HUES6 (cell line): ENCODE results near the gene ESYT2.

Experiments
- H3K27ac ChIP-seq: 2 replicates; pipeline ENCODE4 v1.7.0; 2013; ENCODE audit warnings: low read depth, mild to moderate bottlenecking, low read length, inconsistent platforms
- H3K27me3 ChIP-seq: 2 replicates; pipeline ENCODE4 v1.6.1; 2013; ENCODE audit warnings: low read length; ENCODE audit not compliant: control insufficient read depth, insufficient read depth
- H3K36me3 ChIP-seq: 2 replicates; pipeline ENCODE4 v1.6.1; 2013; ENCODE audit warnings: low read length; ENCODE audit not compliant: control insufficient read depth, insufficient read depth
- H3K4me1 ChIP-seq: 2 replicates; pipeline ENCODE4 v1.6.1; 2013; ENCODE audit warnings: low read length; ENCODE audit not compliant: control insufficient read depth, insufficient read depth
- H3K4me3 ChIP-seq: 2 replicates; pipeline ENCODE4 v1.5.1; 2013; ENCODE audit warnings: low read depth, low read length
- H3K9ac ChIP-seq: one replicate; pipeline ENCODE4 v1.6.1; 2013; ENCODE audit warnings: mild to moderate bottlenecking, low read length
- H3K9me3 ChIP-seq: 2 replicates; pipeline ENCODE4 v1.6.1; 2013; ENCODE audit warnings: low read depth, low read length; ENCODE audit not compliant: control insufficient read depth, insufficient read depth

Gene ESYT2

DNA sequence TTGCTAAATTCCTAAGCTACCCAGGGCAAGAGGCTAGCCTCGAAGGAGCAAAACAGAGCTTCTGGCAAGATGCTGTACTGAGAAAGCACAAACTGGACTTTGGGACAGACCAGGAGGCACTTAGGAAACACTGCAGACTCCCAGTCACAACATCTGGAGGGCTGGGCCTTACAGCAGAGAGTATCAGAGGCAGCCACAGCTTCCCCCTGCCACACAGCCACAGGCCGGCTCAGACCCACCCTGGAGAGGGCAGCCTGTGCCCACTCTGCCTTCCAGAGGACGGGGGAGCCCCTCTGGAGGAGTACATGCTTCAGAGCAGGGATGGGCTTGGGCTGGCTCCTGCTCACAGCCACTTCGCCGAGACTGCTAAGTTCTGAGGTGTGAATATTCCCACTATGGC, 17.4 kb downstream of the ESYT2 start:
- peaks cover 9% of the 10 kb centered on the region; the same call in 1 of the 2 replicates for H3K9me3 ChIP-seq
- peaks cover 15% of the 10 kb centered on the region for H3K36me3 ChIP-seq
- no peaks in the 10 kb centered on the region for H3K27me3 ChIP-seq
- H3K9ac ChIP-seq = no peak overlapping the region
- H3K4me1 ChIP-seq = peaks cover 34% of the 10 kb centered on the region
- no peak overlapping the region for H3K4me3 ChIP-seq
- H3K27ac ChIP-seq = no peak overlapping the region

DNA sequence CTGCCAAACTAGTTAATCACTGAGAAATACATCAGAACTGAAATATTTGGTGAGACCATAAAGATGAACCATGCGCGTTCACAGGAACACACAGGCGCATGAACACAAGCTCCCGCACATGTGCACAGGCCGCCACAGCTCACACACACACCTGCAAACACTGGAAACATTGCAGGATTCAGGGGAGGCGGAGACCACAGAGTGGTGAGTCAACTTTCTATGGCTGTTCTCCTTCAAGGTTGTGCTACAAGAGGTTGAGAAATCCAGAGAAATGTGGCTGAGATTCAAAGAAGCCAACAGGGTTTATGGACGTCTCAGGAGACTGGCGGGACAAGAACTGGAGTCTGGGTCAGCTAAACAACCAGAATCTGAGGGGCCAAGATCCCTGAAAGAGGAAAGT, 17.8 kb downstream of the ESYT2 start:
- H3K27ac ChIP-seq = no peak overlapping the region
- no peaks in the 10 kb centered on the region for H3K27me3 ChIP-seq
- peaks cover 10% of the 10 kb centered on the region; the same call in 1 of the 2 replicates for H3K9me3 ChIP-seq
- H3K36me3 ChIP-seq = peaks cover 17% of the 10 kb centered on the region
- no peak overlapping the region for H3K9ac ChIP-seq
- H3K4me3 ChIP-seq = no peak overlapping the region
- H3K4me1 ChIP-seq = peaks cover 30% of the 10 kb centered on the region

DNA sequence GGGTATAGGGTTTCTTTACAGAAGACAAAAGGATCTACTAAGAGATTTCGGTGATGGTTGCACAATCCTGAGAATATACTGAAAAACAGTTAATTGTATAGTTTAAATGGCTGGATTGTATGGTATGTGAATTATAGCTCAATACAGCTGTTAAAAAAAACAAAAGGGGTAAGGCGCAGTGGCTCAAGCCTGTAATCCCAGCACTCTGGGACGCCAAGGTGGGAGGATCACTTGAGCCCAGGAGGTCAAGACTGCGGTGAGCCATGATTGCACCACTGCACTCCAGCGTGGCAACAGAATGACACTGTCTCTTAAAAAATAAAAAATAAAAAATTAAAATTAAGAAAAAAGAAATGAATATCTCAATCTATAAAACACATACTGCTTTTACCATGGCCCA, 18.5 kb downstream of the ESYT2 start:
- no peaks in the 10 kb centered on the region for H3K27me3 ChIP-seq
- H3K36me3 ChIP-seq = peaks cover 23% of the 10 kb centered on the region
- no peak overlapping the region for H3K9ac ChIP-seq
- no peak overlapping the region for H3K4me3 ChIP-seq
- no peak overlapping the region for H3K27ac ChIP-seq
- H3K9me3 ChIP-seq = peaks cover 15% of the 10 kb centered on the region
- peaks cover 24% of the 10 kb centered on the region for H3K4me1 ChIP-seq

DNA sequence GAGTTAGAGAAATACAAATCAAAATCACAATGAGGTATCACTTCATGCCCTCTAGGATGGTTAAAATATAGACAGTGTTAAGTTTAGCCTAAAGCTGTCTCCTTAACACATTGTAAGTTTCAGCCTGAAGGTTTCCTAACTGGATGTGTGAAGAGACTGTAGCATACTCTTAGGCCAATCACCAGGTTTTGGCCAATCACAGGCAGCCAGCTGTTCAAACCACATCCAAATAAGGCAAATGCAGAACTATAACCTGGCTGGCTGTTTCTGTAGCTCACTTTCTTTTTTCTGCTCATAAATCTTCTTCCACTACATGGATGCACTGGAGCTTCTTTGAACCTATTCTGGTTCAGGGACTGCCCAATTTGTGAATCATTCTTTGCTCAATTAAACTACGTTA, 19.7 kb downstream of the ESYT2 start:
- H3K4me3 ChIP-seq = no peak overlapping the region
- no peak overlapping the region for H3K27ac ChIP-seq
- H3K9me3 ChIP-seq = peaks cover 21% of the 10 kb centered on the region
- H3K36me3 ChIP-seq = peaks cover 32% of the 10 kb centered on the region
- H3K4me1 ChIP-seq = peaks cover 11% of the 10 kb centered on the region
- no peaks in the 10 kb centered on the region for H3K27me3 ChIP-seq
- H3K9ac ChIP-seq = no peak overlapping the region

DNA sequence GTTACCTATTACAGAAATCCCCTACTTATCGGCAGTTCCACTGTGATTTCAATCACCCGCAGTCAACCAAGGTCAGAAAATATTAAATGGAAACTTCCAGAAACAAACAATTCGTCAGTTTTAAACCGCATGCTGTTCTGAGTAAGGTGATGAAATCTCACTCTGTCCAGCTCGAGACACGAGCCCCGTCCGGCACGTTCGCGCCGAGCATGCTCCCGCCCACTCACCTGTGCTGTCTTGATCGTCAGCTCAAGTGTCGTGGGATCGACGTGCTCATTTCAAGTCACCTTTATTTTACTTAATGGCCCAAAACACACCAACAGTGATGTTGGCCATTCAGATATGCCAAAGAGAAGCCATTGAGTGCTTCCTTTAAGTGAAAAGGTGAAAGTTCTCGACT, 21.2 kb downstream of the ESYT2 start:
- Histone ChIP-seq H3K9me3 (peaks cover 25% of the 10 kb centered on the region), H3K27ac (no peak overlapping the region), H3K36me3 (peaks cover 36% of the 10 kb centered on the region), H3K4me1 (peaks cover 9% of the 10 kb centered on the region), H3K27me3 (no peaks in the 10 kb centered on the region), H3K4me3 (no peak overlapping the region), H3K9ac (no peak overlapping the region)

DNA sequence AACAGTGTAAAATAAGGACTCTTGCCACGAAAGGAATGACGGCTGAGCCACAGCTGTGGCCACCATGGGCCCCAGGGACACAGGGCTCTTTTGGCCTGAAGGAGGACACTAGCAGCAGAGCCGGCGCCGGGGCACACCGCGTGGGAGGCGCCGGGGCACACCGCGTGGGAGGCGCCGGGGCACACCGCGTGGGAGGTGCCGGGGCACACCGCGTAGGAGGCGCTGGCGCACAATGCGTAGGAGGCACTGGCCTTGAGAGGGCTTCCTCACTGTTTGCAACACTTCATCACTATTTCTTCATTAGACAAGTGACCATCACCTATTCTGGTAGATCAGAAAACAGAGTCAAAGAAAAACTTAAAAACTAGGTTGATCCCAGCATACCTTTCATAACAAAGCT, 23.4 kb downstream of the ESYT2 start:
- Histone ChIP-seq H3K4me3 (no peak overlapping the region), H3K4me1 (0 out of 2 replicates have a peak, but pooled peaks cover 4% of the 10 kb centered on the region), H3K9ac (no peak overlapping the region), H3K27ac (no peak overlapping the region), H3K9me3 (peaks cover 25% of the 10 kb centered on the region), H3K27me3 (no peaks in the 10 kb centered on the region), H3K36me3 (peaks cover 36% of the 10 kb centered on the region)

DNA sequence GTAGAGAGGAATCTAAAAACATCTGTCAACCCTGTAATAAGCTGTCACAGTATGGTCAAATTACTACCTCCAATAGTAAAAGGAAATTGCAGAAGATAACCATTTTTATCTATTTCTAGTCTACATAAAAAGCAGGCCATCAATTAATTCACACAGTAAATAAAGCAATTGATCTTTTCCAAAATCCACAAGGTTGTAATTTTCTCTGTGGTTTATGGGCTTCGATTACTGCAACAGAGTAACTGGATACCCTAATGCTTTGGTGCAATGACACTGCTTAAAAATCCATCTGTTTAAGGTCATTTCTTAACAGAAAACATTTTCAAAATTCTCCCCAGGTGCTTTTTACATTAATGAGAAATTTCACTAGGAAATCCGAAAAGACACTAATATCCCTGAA, 23.9 kb downstream of the ESYT2 start:
- no peaks in the 10 kb centered on the region for H3K27me3 ChIP-seq
- H3K36me3 ChIP-seq = peaks cover 36% of the 10 kb centered on the region
- H3K27ac ChIP-seq = no peak overlapping the region
- H3K9ac ChIP-seq = no peak overlapping the region
- no peak overlapping the region for H3K4me3 ChIP-seq
- H3K9me3 ChIP-seq = peaks cover 25% of the 10 kb centered on the region
- H3K4me1 ChIP-seq = 0 out of 2 replicates have a peak, but pooled peaks cover 4% of the 10 kb centered on the region

DNA sequence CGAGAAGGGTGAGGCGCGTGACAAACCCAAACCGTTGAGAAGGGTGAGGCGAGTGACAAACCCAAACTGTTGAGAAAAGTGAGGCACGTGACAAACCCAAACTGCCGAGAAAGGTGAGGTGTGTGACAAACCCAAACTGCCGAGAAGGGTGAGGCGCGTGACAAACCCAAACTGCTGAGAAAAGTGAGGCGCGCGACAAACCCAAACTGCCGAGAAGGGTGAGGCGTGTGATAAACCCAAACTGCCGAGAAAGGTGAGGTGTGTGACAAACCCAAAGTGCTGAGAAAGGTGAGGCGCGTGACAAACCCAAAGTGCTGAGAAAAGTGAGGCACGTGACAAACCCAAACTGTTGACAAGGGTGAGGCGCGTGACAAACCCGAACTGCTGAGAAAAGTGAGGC, 25.0 kb downstream of the ESYT2 start:
- H3K9me3 ChIP-seq = peaks cover 25% of the 10 kb centered on the region
- H3K27me3 ChIP-seq = no peaks in the 10 kb centered on the region
- peaks cover 36% of the 10 kb centered on the region for H3K36me3 ChIP-seq
- 0 out of 2 replicates have a peak, but pooled peaks cover 4% of the 10 kb centered on the region for H3K4me1 ChIP-seq
- H3K4me3 ChIP-seq = no peak overlapping the region
- no peak overlapping the region for H3K27ac ChIP-seq
- no peak overlapping the region for H3K9ac ChIP-seq

DNA sequence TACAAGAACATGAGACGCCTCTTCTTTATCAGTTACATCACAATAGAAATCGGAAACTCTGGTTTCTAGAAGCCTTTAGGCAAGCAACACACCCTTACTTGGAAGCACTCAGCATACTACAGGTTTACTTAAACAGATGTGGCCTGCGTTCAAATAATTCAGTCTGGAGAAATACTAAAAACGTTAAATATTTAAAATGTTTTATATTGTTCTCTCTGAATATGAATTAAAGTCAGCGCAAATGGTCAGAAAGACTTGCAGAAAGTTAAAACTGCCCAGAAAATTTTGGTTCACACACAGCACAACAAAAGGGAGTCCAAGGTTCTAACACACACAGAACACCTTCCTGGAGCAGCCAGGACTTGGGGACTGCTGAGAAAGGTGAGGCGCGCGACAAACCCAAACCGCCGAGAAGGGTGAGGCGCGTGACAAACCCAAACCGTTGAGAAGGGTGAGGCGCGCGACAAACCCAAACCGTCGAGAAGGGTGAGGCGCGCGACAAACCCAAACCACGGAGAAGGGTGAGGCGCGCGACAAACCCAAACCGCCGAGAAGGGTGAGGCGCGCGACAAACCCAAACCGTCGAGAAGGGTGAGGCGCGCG, 25.8 kb downstream of the ESYT2 start:
- Histone ChIP-seq H3K27me3 (no peaks in the 10 kb centered on the region), H3K4me1 (0 out of 2 replicates have a peak, but pooled peaks cover 4% of the 10 kb centered on the region), H3K9me3 (peaks cover 25% of the 10 kb centered on the region), H3K9ac (no peak overlapping the region), H3K27ac (0 out of 2 replicates have a peak overlapping the region, but pooled peaks have one; percentile 19), H3K4me3 (no peak overlapping the region), H3K36me3 (peaks cover 38% of the 10 kb centered on the region)

DNA sequence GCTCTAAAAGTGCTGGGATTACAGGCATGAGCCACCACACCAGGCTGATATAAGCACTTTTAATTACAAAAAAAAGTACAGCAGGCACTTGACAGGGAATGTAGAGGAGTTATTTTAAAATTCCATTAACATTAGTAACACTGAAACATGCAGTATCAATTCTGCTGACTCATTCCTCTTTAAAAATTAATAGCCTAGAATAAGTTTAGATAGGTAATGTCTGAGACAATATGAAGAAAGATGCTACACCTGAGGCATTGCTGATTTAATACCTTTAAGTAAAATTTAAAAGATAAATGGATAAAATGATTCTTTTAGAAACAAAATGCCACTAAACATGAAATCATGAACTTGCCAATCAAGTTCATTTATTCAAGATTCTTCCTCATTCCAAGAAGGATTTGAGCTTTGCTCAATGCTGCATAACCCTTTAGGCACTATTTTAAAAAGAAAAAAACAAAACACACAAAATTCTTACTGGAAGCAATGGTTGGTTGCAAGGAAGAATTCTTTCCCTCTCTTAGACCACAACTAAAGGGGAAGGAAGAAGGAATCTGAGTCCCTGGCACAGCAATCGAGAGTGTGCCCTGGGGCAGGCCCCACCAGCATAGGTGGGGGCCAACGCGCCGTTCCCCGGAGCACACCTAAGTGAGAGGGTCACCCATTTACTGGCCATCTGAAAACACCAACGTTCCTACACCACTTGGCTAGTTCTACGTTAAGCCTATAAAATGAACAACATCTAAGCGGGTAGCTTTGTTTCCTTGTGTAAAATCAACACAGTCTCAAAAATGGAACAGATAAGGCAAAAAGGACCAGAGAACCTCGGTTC, 26.6 kb downstream of the ESYT2 start:
- Histone ChIP-seq H3K9ac (no peak overlapping the region), H3K4me1 (0 out of 2 replicates have a peak, but pooled peaks cover 4% of the 10 kb centered on the region), H3K27me3 (no peaks in the 10 kb centered on the region), H3K27ac (0 out of 2 replicates have a peak overlapping the region, but pooled peaks have one; percentile 19), H3K36me3 (peaks cover 35% of the 10 kb centered on the region), H3K4me3 (no peak overlapping the region), H3K9me3 (peaks cover 20% of the 10 kb centered on the region)

DNA sequence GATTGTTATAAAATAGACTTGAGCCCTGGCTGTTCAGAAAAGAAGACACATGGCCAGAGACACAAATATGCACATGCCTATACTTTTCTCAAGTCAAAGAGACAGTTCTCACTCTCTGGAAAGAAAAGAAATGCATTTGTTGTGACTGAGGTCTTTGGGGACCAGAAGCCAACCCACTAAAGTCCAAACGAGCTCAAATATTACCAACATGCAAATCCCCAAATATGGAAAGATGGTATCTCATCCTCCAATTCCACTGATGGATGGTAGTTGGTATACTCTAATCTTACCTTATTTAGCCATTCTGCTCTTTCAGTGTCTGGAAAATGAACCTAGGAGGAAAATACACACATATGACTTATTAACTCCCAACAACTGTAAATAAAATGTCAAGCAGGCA, 30.6 kb downstream of the ESYT2 start:
- 0 out of 2 replicates have a peak, but pooled peaks cover 4% of the 10 kb centered on the region for H3K4me1 ChIP-seq
- H3K36me3 ChIP-seq = peaks cover 40% of the 10 kb centered on the region
- no peak overlapping the region; the same call in 1 of the 2 replicates for H3K27ac ChIP-seq

More for the DNA sequence above, 30.6 kb downstream of the ESYT2 start:
- no peak overlapping the region for H3K9ac ChIP-seq
- no peaks in the 10 kb centered on the region for H3K9me3 ChIP-seq
- H3K27me3 ChIP-seq = no peaks in the 10 kb centered on the region
- no peak overlapping the region for H3K4me3 ChIP-seq
